Measurements from ENCODE around the gene TRIM59.
A peak's percentile ranks its signal among the peaks of the same experiment; 100 is the strongest.

Gene TRIM59, protein sequence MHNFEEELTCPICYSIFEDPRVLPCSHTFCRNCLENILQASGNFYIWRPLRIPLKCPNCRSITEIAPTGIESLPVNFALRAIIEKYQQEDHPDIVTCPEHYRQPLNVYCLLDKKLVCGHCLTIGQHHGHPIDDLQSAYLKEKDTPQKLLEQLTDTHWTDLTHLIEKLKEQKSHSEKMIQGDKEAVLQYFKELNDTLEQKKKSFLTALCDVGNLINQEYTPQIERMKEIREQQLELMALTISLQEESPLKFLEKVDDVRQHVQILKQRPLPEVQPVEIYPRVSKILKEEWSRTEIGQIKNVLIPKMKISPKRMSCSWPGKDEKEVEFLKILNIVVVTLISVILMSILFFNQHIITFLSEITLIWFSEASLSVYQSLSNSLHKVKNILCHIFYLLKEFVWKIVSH

DNA sequence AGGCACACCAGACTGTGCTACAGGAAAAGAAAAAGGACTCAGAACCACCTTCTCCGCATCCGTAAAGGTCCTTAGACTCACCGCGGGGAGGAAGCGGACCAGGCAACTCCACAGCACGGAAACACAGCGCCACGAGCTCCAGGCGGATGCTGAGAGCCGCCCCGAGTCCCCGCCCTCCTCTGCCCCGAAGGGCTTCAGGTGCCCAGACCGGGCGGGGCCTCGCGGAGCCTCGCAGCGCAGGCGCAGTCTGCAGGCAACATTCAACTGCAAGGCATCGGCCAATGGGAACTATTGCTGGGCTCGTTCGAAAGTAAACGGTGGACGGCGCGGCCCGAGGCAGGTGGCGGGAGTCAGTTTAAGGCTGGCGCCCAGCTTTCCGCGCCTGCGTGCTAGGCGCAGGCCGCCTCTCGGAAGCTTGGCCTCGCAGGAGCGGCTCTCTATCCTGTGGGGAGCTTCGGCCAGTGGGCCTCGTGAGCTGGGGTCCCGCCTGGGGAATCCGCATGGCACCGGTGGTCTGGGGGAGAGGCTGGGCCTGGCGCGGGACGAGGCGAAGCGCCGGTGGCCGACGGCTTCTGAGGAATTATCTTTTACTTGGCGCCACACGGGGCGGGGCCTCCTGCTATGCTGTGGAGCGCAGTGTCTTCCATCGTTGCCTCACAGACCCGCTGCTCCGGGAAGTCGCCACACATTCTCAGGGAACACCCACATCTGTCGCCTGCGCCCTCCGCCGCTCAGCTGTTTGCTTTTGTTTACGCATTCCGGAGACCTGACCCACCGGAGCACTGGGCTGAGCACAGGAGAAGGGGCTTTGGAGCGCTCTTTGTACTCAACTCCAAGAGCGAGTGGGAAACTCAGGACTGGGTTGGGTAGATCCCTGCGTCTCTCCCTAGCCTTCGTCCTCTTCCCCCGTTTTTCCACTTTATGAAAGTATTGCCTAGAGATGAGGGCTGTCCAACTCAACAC is at the start of gene TRIM59:
Gene TRIM59 (minus strand): TSS at position 151 of the 963 bp plus-strand sequence. CDS start 10,603 bp downstream, outside the sequence.
- DNase-seq (ENCODE audit: low spot score), result peak; percentile 79

DNA sequence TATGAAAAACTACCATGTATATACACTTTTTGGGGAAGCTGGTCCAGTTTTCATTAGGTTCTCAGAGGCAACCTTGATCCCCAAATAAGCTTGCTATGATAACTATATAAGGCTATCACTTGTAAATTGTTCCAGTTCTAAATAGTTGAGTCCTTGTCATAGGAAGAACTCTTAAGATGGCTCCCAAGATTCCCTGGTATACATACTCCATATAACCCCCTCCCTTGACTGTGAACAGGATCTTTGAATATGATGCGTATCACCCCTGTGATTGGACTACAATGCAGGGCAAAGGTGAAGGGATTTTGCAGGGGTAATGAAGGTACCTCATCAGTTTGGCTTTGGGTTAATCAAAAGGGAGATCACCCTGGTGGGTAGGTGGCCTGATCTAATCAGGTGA is 48.6 kb upstream of the TRIM59 start:
- DNase-seq (ENCODE audit: low spot score), result no peak

DNA sequence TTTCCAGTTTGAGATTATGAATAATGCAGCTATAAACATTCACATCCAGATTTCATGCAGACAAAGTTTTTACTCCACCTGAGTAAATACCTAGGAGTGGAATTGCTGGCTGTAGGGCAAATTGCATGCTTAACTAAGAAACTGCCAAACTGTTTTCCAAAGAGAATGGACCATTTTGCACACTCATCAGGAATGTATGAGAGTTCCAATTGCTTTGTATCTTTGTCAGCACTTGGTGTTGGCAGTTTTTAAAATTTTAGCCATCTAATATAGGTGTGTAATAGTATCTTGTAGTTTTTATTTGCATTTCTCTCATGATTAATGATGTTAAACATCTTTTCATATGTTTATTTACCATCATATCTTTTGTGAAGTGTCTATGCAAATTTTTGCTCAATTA is 40.6 kb upstream of the TRIM59 start:
- no peak for DNase-seq (ENCODE audit: low spot score)

DNA sequence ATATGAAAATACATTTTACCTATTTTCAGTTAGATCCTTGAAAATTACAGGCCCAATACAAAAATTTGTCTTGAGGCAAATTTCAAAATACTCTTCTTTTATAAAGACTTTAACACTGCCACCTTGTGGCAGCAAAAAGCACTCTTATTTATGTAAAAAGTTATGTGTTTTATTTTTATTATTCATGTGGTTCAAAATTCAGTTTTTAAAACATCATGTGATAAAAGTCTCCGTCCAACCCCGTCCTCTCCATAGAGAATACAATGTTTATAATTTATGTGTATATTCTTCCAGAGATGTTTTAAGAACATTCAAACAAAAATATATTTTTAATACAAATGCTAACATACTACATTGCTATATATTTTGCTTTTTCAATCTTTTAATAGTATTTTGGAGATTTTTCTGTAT is 36.9 kb upstream of the TRIM59 start:
- peak; percentile 72 for DNase-seq (ENCODE audit: low spot score)

DNA sequence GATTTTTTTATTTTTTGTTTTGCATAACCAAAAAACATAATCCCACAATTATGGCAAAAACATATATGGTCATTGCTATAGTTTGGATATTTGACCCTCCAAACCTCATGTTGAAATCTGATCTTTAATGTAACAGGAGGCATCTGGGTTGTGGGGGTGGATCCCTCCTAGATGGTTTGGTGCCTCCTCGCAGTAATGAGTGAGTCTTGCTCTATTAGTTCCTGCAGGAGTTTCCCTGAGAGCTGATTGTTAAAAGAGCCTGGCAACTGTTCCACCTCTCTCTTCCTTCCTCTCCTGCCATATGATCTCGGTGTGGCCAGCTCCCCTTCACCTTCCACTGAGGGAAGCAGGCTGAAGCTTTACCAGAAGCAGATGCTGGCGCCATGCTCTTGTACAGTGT is 33.2 kb upstream of the TRIM59 start:
- no peak for DNase-seq (ENCODE audit: low spot score)

DNA sequence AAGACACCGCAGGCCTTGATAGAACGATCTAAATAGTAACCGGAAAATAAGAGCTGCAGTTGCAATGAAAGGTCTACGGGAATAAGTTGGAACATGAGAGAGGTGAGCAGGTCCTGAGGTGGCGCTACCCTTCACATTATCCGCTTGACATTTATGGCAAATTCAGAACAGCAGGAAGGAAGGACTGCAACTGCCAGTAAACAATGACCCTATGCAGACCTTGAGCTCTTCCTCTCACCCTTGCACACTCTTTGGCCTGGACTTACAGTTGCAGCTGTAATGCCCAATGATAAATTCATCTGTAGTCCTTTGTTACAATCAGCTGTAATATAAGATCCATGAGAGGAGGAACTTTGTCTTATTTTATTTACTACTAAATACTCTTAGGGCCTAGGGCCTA is 32.3 kb upstream of the TRIM59 start:
- DNase-seq (ENCODE audit: low spot score), result no peak

DNA sequence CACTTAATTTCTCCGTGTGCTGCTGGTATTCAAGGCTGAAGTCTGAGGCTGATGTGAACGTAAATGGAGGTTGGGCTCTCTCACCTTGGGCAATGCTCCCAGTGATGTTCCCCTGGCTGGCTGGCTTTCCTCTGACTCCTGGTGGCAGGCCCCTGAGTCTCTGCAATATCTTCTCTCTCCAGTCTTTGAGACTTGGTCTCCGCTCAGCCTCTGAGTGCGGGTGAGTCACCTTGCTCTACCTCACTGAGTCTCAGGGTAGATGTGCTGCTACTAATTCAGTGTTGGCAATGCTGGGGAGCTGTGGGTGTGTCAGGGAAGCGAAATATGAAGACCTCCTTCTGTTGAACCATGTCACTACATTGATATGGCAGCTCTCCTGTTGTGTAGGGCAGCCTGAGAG is 31.3 kb upstream of the TRIM59 start:
- DNase-seq (ENCODE audit: low spot score), result no peak

DNA sequence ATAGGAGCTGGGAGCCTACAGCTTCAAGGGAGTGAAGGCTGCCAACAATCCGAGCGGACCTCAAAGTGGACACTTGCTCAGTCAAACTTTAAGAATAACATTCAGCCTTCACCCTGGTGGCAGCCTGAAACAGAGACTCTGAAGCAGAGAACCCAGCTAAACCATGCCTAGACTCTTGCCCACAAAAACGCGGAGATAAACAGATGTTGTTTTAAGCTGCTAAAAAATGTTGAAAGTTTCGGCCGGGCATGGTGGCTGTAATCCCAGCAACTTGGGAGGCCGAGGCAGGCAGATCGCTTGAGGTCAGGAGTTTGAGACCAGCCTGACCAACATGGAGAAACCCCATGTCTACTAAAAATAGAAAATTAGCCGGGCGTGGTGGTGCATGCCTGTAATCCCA is 29.8 kb upstream of the TRIM59 start:
- DNase-seq (ENCODE audit: low spot score), result no peak

DNA sequence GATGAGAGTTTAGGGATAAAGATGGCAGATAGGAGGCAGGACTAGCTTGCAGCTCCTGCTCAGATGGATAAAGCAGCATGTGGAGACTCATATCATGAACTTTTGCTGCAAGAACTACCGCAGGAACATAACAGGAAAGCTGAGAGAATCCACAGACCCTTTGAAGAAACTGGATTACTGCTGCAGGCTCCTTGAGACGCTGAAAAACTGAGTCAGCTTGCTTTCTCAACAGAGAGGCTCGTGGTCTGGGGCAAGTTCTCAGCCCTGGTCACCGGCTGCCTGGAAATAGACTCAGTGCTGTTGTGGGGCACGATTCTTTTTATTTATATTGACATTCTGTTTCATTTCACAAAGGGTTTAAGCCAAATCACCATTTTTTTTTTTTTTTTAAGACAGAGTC is 28.8 kb upstream of the TRIM59 start:
- DNase-seq (ENCODE audit: low spot score), result no peak

DNA sequence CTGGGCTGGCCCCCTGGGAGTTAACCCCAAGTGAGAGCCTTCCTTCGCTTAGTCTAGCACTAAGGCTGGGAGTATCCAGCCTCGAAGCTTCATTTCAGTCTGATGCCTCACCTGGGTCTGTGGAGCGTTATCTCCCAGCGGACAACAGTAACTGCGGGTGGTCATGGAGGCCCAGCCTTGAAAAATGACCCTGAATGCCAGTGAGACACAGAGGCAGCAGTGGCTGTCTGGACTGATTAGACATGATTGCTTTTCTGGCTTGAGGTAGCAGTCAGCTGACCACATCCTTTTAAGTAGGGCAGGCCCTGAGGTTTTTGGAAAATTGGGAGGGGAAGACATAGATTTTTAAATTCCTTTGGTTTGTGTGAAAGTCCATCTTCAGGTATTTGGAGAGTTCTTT is 28.2 kb upstream of the TRIM59 start:
- no peak for DNase-seq (ENCODE audit: low spot score)

DNA sequence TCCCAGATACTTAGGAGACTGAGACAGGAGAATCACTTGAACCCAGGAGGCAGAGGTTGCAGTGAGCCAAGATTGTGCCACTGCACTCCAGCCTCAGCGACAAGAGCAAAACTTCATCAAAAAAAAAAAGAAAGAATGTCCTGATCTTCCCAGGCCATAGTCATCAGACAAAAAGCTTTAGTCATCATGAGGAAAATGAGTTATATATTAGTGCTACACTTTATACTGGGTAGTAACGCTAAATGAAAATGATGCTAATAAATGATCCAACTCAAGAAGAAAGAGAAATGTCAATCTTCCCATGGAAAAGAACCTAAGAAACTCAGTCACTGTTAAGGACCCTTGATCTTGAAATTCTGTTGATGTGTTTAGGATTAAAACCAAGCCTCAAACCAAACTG is 26.3 kb upstream of the TRIM59 start:
- DNase-seq (ENCODE audit: low spot score), result no peak

DNA sequence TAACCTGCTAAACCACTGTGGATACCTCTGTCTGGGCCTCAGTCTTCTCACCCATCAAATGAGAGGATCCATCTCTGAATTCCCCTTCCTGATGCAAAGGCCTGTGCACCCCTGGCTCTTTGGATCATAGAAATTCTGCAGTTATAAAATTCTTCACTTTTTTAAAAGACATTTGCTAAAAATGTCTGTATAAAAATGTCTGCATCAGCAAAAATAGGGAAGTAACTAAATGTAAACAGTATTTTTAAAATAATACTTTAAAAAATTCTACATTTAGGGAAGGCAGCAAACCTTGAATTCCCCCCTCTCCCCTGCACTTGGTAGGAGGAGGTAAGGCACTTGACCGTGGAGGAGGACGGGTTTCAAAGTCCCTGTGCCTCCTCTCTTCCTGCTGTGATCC is 25.6 kb upstream of the TRIM59 start:
- no peak for DNase-seq (ENCODE audit: low spot score)

DNA sequence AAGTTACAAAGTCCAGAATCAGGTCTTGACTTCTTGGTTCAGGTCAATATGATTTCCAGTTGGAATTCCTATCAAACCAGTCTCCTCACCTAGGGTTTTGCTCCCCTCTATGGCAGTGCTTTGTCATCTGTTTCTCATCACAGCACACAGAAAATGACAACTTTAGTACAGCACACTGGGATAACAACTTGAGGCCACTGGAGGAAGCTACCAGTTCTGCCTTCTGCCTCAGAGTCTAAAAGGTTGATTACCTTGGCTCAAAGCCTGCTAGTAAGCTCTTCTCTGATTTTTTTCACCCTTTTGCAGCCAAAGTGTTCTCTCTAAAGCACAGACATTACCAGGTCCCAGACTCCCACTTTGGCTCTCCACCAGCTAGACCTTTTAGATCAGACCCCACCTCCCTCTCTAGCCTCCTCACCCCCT is 24.8 kb upstream of the TRIM59 start:
- no peak for DNase-seq (ENCODE audit: low spot score)

DNA sequence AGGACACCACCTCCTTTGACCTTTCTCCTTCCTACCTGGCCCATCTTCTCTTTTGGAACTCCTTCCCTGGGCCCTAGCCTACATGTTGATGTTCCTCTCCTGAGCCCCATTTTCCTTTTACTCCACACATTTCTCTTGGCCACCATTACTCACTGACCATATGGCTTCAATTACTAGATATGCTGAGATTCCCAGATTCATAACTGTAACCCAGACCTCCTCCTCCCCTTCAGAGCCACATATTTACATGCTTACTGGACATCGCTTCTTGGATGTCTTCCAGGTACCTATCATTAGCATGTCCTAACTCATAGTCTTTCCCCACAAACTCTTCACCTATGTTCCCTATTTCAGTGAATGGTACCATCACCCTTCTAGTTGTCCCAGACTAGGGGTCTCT is 24.4 kb upstream of the TRIM59 start:
- DNase-seq (ENCODE audit: low spot score), result no peak

DNA sequence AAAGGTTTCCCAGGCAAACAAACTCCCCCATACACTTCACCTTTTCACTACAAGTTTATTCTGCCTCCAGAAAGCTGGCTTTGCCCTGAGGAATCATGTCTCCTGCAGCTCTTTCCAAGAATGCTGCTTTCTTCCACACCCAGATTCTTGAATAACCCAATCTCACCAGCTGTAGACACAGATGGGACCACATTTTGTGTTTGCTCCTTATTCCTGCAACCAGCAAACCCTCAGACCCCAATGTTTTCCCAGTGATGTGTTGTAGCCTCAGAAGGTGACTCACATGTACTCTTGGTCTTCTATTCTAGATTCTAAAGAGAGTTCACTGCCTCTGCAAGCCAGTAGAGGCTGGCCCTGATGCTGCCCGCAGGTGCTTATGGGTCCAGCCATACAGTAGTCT is 23.6 kb upstream of the TRIM59 start:
- no peak for DNase-seq (ENCODE audit: low spot score)

DNA sequence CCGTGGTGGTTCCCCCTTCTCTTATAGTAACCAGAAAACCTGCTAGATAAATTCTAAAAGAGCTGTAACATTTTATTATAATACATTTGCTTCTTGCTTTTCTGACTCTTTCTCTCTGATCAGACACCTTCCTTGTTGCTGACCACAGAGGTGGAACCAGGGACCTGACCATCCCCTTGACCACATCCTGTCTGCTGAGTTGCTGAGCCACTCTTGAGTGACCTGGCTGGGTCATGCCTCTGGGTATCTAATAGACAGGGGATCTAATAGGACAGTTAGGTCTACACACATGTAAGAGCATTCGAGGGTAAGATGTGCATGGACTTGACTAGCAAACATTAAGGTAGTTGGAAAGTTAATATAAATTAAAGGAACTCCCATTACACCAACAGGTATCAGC is 22.8 kb upstream of the TRIM59 start:
- DNase-seq (ENCODE audit: low spot score), result no peak

DNA sequence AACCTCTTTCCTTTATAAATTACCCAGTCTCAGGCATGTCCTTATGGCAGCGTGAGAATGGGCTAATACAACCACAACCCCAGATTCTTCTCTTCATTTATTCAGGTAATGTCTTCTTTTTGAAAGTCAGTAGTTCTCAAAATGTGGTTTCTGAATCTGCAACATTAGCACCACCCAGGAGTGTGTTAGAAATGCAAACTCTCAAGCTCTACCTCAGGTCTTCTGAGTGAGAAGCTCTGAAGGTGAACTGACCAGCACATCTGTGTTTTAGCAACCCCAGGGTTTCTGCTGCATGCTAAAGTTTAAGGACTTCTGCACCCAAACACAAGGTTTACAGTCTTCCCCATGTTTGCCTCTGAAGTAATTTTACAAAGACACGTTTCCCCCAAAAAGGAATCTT is 22.3 kb upstream of the TRIM59 start:
- no peak for DNase-seq (ENCODE audit: low spot score)

DNA sequence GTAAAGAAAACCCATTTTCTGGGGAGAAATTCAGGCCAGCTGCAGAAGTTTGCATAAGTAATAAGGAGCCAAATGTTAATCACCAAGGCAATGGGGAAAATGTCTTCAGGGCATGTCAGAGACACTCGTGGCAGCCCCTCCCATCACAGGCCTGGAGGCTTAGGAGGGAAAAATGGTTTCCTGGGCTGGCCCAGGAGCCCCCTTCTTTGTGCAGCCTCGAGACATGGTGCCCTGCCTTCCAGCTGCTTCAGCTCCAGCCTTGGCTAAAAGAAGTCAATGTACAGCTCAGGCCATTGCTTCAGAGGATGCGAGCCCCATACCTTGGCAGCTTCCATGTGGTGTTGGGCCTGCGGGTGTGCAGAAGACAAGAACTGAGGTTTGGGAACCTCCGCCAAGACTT is 20.6 kb upstream of the TRIM59 start:
- DNase-seq (ENCODE audit: low spot score), result no peak

DNA sequence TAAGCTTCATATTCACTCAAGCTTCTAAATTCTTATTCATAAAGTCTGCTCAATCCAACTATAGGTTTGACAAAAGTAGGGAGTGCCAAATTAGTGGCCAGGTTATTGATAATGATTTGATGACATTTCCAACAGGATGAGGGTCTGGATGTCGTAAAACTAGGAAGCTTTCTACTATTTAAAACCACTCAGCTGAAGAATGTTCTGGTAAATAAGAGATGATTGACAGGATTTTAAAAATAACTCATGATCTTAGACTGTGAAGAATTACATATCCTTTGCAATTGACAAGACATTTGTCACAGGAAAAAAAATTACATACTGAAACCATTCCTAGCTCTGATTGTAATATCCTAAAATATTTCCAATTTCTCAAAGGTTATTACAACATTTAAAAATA is 15.4 kb upstream of the TRIM59 start:
- DNase-seq (ENCODE audit: low spot score), result no peak

DNA sequence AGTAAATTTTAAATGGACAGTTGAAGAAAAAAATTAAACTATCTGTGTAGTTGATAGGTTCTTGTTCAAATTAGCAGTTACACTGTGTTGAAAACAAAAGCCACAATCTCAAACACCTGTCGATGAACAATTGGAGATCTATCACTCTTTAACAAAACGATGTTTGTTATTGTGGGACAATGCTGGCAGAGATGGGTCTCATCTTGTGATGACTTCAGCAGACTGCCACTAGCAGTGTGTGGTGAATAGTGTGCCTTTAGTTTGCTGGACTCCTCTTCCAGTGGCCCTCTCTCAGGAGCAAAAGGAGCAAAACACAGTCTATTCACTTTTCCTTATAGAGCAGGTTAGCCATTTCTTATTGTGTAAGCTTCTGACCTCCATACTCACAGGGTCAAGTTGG is 14.7 kb upstream of the TRIM59 start:
- DNase-seq (ENCODE audit: low spot score), result peak; percentile 98

DNA sequence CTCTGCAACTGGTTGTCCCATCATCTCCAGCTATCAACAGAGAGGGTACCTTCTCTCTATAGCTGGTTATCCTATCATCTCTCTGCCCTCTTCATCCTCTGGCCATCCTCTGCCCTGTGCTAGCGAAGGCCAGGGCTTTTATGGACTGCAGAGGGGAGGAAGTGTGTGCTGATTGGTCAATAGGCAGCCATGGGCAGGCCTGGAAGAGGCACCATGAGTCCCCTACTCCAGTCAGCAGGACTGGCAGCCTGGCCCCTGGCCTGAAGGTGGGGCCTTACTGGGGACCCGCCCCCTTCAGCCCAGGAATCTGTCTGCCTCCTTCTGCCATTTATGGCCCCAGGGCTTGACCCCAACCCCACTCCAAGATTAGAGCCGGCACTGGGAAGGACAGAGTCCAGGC is 10.4 kb upstream of the TRIM59 start:
- DNase-seq (ENCODE audit: low spot score), result no peak

DNA sequence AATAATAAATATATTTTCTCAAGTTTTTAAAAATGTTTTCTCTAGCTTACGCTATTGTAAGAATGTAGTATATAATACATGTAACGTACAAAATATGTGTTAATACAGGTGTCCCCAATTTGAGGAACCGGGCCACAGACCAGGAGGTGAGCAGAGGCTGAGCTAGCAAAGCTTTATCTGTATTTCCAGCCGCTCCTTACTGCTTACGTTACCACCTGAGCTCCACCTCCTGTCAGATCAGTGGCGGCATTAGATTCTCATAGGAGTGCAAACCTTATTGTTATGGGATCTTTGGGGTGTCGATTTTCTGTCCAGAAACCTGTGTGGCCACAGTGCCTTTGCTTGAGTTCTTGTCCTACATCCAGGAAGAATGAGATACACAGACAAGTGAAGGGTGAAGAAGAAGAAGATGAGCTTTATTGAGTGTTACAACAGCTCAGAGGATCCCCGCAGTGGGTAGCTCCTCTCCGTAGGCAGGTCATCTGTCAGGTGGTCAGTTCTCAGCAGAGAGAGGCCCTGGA is 9.9 kb upstream of the TRIM59 start:
- DNase-seq (ENCODE audit: low spot score), result no peak

DNA sequence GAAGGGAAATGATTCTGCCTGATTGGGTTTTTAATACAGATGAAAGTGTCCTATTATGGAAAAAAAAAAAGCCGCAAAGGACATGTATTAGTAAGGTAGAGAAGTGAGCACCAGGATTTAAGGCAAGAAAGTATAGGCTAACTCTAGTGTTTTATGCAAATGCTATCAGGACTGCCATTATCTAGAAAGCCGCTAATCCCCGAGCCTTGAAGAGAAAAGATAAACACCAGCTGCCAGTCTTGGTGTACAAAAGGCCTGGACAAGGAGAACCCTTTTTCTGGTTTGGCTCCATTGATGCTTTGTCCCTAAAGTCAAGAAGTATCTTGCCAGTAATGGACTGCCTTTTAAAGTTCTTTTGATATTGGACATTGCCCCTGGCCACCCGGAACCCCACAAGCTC is 8.6 kb upstream of the TRIM59 start:
- no peak for DNase-seq (ENCODE audit: low spot score)

Data from pons (tissue), 1 donor.